Stomach (tissue), 9 donors: Measurements from ENCODE around the gene CRTC3. TPM values are rescaled to one million over a fixed set of nuclear protein-coding genes. Genes with fewer than 3 reads are reported as not detected.
"Not testable (repeated sequence)": the region's sequence is repeated elsewhere in the genome, so short reads cannot be mapped to it uniquely, and the experiment has no call there.

Source experiments
- DNase-seq, 2 donors: peaks; one replicate each; pipeline versions ENCODE4 v3.0.0 to v3.0.0-alpha.2; 2013 to 2019
- H3K27ac ChIP-seq, 5 donors: fragments of 200-600 bp in 4 of 5; sonication (generic) in 4 of 5; one replicate each; pipeline ENCODE4 v1.5.1; 2013 to 2019; ENCODE audit warnings: mild to moderate bottlenecking in 1 of 5, moderate library complexity in 1 of 5
- H3K27me3 ChIP-seq, 3 donors: fragments of 200-600 bp; sonication (generic); one replicate each; pipeline ENCODE4 v1.5.1; 2017 to 2019; ENCODE audit warnings: mixed run types in 1 of 3
- H3K36me3 ChIP-seq, 4 donors: fragments of 200-600 bp; sonication (generic); 1 replicate in 3 of 4; 2 replicates in 1 of 4; pipeline ENCODE4 v1.5.1; 2016 to 2019
- H3K4me1 ChIP-seq, 4 donors: fragments of 200-600 bp; sonication (generic); one replicate each; pipeline ENCODE4 v1.5.1; 2016 to 2019
- H3K4me3 ChIP-seq, 4 donors: fragments of 200-600 bp; sonication (generic) in 3 of 4; one replicate each; pipeline ENCODE4 v1.5.1; 2016 to 2019; ENCODE audit warnings: mild to moderate bottlenecking in 1 of 4
- H3K9me3 ChIP-seq, 4 donors: fragments of 200-600 bp; sonication (generic); one replicate each; pipeline ENCODE4 v1.5.1; 2016 to 2019
- EP300 ChIP-seq: sonication (generic); formaldehyde crosslinking; IDR thresholded peaks from one replicate; pipeline ENCODE4 v1.6.1; 2017; ENCODE audit warnings: antibody characterized with exemption
- POLR2A ChIP-seq, 4 donors: fragments of 450-650 bp; IDR thresholded peaks; one replicate each; pipeline ENCODE4 v1.6.1; 2016; ENCODE audit warnings: antibody characterized with exemption in 4 of 4, control low read depth in 2 of 4, mild to moderate bottlenecking in 1 of 4, moderate library complexity in 1 of 4
- POLR2AphosphoS5 ChIP-seq, 3 donors: sonication (generic); formaldehyde crosslinking; IDR thresholded peaks; one replicate each; pipeline ENCODE4 v1.6.1; 2016; ENCODE audit warnings: antibody characterized with exemption in 3 of 3
- WGBS, 5 donors: extraction: QIAGEN DNeasy Blood & Tissue Kit in 3 of 5; methylation state at CpG; one replicate each; pipeline versions ENCODE4 v1.1.5 to v1.1.7; 2013 to 2018; 5-methylcytosine and 5-hydroxymethylcytosine counted together
- intact Hi-C: fragments of 100-400 bp; cut with DNase I; formaldehyde crosslinking; loops from one replicate; pipeline ENCODE4 v1.15.1; 2023; ENCODE audit warnings: low total_unique reads
- polyA plus RNA-seq, 3 donors: library from polyadenylated mRNA; stranded (reverse); fragments of 200-250 nt; gene quantifications; one replicate each; pipeline ENCODE4 v1.2.3, GENCODE V29; 2013
- total RNA-seq, 5 donors: library from RNA; depleted of rRNA; stranded (reverse); fragments of >200 nt; gene quantifications; one replicate each; pipeline versions ENCODE4 v1.1.0 to v1.2.3, GENCODE V29; 2014 to 2016
- TF ChIP-seq, protein P1 (sequence below), 7 experiments: fragments of 450-650 bp in 4 of 7; fragments of 200-600 bp in 3 of 7; sonication (generic) in 3 of 7; IDR thresholded peaks; one replicate each; pipeline ENCODE4 v1.5.1; 2016 to 2019; ENCODE audit warnings: antibody characterized with exemption in 7 of 7, control low read depth in 2 of 7, mild to moderate bottlenecking in 1 of 7
- donor health status: healthy with polysubstance abuse.
- donor health status: Bipolar disorder and iron deficiency.
- donor health status: healthy.

The CRTC3 gene
- total and polyA plus RNA-seq, 8 donors: 8.2 to 47.7 (median 14.5) TPM

DNA sequence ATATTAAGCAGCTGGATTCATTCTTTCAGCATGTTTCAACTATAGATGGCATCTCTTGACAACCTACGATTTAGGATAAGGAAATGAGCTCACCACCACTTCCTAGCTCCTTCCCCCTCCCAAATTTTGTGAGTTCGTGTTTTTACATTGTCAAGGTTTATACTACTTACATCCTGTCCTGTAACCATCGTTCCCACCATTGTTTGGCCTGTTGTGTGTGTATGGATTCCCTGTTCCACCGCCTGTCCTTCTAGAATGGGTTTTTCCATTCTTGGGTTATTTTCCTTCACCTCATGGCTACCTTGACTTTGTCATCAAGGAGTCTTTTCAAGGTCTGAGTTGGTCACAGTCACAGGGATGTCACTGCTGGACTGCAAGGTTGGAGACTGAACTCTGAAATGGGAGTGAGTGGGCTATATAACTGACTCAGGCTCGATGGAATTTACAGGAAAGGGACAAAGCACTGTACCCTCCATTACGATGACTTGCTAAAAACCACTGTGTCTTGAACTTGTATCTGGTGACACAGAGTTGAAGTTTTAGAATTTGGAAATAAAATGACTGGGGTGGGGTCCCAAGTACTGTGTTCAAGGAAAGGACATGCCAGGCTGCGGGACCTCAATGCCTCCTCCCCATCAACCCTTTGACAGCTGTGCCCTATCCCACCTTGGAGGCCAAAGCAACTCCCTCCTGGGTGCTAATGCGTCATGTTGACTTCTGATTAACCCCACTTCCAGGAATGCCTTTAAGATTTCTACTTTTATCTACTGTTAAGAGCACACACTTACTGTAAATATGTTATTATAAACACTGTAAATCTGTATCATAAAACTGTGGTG, 120.6 kb downstream of the CRTC3 start:
- Histone ChIP-seq H3K27ac (peak overlapping the region in 3 of 5 donors; percentile 4 to 76 (median 75)), H3K4me1 (peaks cover 0 to 33% (median 6%) of the 10 kb centered on the region in 4 donors), H3K4me3 (no peak overlapping the region), H3K27me3 (peaks cover 0 to 19% (median 0%) of the 10 kb centered on the region in 3 donors), H3K9me3 (no peaks in the 10 kb centered on the region), H3K36me3 (peaks cover 0 to under 1% (median 0%) of the 10 kb centered on the region in 4 donors)
- peak in 1 of 2 donors; percentile 40 for DNase-seq
- TF ChIP-seq, protein P1, sequence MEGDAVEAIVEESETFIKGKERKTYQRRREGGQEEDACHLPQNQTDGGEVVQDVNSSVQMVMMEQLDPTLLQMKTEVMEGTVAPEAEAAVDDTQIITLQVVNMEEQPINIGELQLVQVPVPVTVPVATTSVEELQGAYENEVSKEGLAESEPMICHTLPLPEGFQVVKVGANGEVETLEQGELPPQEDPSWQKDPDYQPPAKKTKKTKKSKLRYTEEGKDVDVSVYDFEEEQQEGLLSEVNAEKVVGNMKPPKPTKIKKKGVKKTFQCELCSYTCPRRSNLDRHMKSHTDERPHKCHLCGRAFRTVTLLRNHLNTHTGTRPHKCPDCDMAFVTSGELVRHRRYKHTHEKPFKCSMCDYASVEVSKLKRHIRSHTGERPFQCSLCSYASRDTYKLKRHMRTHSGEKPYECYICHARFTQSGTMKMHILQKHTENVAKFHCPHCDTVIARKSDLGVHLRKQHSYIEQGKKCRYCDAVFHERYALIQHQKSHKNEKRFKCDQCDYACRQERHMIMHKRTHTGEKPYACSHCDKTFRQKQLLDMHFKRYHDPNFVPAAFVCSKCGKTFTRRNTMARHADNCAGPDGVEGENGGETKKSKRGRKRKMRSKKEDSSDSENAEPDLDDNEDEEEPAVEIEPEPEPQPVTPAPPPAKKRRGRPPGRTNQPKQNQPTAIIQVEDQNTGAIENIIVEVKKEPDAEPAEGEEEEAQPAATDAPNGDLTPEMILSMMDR (IDR thresholded peaks at IDR 0.05): no peak
- TF ChIP-seq POLR2AphosphoS5 (IDR thresholded peaks at IDR 0.05) (no peak), EP300 (no peak)
- 65 to 72% (median 69%) methylated on average over 8 of the region's 8 CpGs for WGBS, 5 donors
- intact Hi-C loops: loop anchor here (5.0 kb wide), 1 partner anchor 237 kb away; no protein-coding TSS in a partner anchor

DNA sequence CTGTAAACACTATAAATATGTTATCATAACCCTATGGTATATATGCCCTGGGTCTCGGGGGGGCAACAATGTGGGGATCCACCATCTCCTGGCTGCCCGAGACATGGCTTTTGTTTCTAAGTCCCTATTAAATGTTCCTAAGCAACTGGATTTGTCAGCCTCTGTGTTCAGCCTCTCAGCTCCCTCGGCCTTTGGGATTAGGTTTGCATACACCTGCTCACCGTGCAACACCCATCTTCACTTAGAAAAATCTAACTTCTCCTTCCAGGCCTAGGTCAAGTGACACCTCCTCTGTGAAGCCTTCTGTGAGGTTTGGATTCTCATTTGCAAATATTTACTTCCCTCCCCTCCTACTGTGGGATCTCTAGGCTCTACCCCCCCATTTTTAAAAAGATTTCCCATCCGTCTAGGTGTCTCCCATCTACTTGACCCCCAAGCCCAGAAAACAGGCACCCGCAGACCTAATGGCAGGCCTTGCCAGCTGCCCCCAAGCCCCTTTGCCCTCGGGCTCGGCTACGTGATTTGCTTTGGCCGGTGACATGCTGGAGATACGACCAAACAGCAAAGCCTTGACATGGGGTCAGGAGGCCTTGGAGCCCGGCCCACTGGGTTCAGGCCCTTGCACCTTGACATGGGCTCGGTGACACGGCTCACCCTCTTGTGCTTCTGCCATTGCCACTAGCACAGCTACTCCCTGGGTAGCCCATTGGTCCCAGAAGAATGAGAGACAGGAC, 121.4 kb downstream of the CRTC3 start:
- H3K9me3 ChIP-seq: no peaks in the 10 kb centered on the region
- intact Hi-C loops: loop anchor here (5.0 kb wide), 1 partner anchor 236 kb away; no protein-coding TSS in a partner anchor
- H3K27me3 ChIP-seq: peaks cover 0 to 19% (median 0%) of the 10 kb centered on the region in 3 donors
- 80 to 91% (median 89%) methylated on average over 14 of the region's 14 CpGs for WGBS, 5 donors
- H3K4me1 ChIP-seq: peaks cover 0 to 33% (median 6%) of the 10 kb centered on the region in 4 donors
- no peak overlapping the region for H3K27ac ChIP-seq
- no peak overlapping the region for H3K4me3 ChIP-seq
- H3K36me3 ChIP-seq: no peaks in the 10 kb centered on the region
- DNase-seq: no peak
- TF ChIP-seq EP300: no peak
- no peak for TF ChIP-seq POLR2A (IDR thresholded peaks at IDR 0.05)
- no peak for TF ChIP-seq POLR2AphosphoS5 (IDR thresholded peaks at IDR 0.05)
- TF ChIP-seq, protein P1 (IDR thresholded peaks at IDR 0.05): no peak

DNA sequence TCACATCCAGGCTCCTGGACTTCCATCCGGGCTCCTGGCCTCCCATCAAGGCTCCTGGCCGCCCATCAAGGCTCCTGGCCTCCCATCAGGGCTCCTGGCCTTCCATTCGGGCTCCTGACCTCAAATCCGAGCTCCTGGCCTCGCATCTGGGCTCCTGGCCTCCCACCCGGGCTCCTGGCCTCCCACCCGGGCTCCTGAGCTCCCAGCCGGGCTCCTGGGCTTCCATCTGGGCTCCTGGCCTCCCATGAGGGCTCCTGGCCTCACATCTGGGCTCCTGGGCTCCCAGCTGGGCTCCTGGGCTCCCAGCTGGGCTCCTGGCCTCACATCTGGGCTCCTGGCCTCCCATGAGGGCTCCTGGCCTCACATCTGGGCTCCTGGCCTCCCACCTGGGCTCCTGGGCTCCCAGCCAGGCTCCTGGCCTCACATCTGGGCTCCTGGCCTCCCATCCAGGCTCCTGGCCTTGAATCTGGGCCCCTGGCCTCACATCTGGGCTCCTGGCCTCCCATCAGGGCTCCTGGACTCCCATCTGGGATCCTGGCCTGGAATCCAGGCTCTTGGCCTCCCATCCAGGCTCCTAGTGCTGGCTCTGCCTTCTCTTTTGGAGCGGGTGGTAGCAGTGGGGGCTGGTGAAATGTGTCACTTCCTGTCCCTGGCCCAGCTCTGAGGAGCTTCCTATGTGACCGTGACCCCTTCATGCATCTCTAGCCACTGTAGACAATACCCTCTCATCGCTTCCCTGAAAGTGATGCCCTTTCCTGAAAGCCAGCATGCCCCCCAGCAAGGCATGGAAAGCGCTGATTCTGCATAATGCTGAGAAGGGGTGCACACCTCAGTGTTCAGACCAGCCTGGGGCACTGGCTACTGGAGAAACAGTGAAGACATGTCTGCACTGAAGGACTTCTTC, 124.8 kb downstream of the CRTC3 start:
- intact Hi-C loops: loop anchor here (5.0 kb wide), 1 partner anchor 233 kb away; no protein-coding TSS in a partner anchor
- 81 to 86% (median 84%) methylated on average over 10 to 12 of the region's 12 CpGs for WGBS, 5 donors

DNA sequence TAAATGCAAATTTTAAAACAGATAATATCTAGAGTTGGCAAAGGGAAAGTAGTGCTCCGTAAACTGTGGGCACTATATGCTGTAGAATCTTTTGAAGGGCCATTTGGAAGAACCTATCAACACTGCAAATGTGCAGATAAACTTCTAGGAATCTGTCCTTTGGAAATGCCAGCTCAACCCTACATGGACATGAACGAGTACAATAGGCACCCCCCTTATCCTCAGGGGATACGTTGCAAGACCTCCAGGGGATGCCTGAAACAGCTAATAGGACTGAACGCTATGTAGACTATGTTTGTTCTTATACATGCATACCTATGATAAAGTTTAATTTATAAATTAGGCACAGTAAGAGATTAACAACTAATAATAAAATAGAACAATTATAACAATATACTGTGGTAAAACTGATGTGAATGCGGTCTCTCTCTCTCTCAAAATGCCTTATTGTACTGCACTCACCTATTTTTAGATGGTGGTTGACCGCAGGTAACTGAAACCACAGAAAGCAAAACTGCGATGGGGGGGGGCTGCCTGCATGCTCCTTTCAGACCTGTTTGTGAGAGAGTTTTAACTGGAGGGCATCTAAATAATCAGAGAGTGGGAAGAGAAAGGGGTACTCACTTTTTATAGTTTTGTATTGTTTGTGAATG, 127.9 kb downstream of the CRTC3 start:
- Histone ChIP-seq H3K27me3 (peaks cover 0 to 27% (median 0%) of the 10 kb centered on the region in 3 donors), H3K4me1 (peaks cover 10 to 38% (median 11%) of the 10 kb centered on the region in 4 donors)
- 59 to 71% (median 66%) methylated on average over 7 of the region's 7 CpGs for WGBS, 5 donors
- H3K36me3 ChIP-seq, H3K9me3 ChIP-seq, intact Hi-C loops, H3K27ac ChIP-seq, H3K4me3 ChIP-seq, DNase-seq: not testable (repeated sequence)

More for the DNA sequence above, 124.8 kb downstream of the CRTC3 start:
- Histone ChIP-seq H3K4me1 (peaks cover 0 to 15% (median 0%) of the 10 kb centered on the region in 4 donors), H3K27me3 (peaks cover 0 to 27% (median 0%) of the 10 kb centered on the region in 3 donors), H3K4me3 (no peak overlapping the region), H3K9me3 (no peaks in the 10 kb centered on the region), H3K36me3 (no peaks in the 10 kb centered on the region), H3K27ac (peak overlapping the region in 2 of 5 donors; percentile 8 to 14)
- DNase-seq: peak in 1 of 2 donors; percentile 27
- TF ChIP-seq POLR2AphosphoS5 (IDR thresholded peaks at IDR 0.05): no peak
- TF ChIP-seq, protein P1 (IDR thresholded peaks at IDR 0.05): no peak
- no peak for TF ChIP-seq EP300
- TF ChIP-seq POLR2A (IDR thresholded peaks at IDR 0.05): no peak
